Stimulated activated CD8-positive, alpha-beta memory T cell treated with anti-CD3 and anti-CD28 coated beads, Interleukin-4, amount 100 ng/mL, for 24 hours (primary cell): ENCODE measurements around the gene EEPD1.
A peak's percentile ranks its signal among the peaks of the same experiment; 100 is the strongest.

Experiments
- DNase-seq: peaks from one replicate; pipeline ENCODE4 v3.0.0-alpha.2; 2020; ENCODE audit warnings: low read depth

The EEPD1 gene

GRCh38 chr7:36280840-36281812 is 128.1 kb downstream of the EEPD1 start:
- no peak for DNase-seq

- DNase-seq: no peak
Observed at GRCh38 chr7:36281945-36282717, 129.1 kb downstream of the EEPD1 start.

- no peak for DNase-seq
Observed at GRCh38 chr7:36283181-36283580, 130.1 kb downstream of the EEPD1 start.

- DNase-seq: no peak
Observed at GRCh38 chr7:36283711-36284130, 130.7 kb downstream of the EEPD1 start.

GRCh38 chr7:36284456-36285090 is 131.5 kb downstream of the EEPD1 start:
- DNase-seq: no peak

GRCh38 chr7:36285276-36285675 is 132.2 kb downstream of the EEPD1 start:
- no peak for DNase-seq

- peak; percentile 24 for DNase-seq
Observed at GRCh38 chr7:36286226-36286625, 133.2 kb downstream of the EEPD1 start.

GRCh38 chr7:36286688-36287087 is 133.6 kb downstream of the EEPD1 start:
- DNase-seq: no peak

GRCh38 chr7:36287371-36288241 is 134.6 kb downstream of the EEPD1 start:
- no peak for DNase-seq

- no peak for DNase-seq
Observed at GRCh38 chr7:36288501-36288900, 135.4 kb downstream of the EEPD1 start.

GRCh38 chr7:36289833-36290661 is 137.0 kb downstream of the EEPD1 start:
- DNase-seq: no peak

- DNase-seq: peak; percentile 61
Observed at GRCh38 chr7:36291387-36292316, 138.6 kb downstream of the EEPD1 start.

- DNase-seq: no peak
Observed at GRCh38 chr7:36295090-36295489, 142.0 kb downstream of the EEPD1 start.

- DNase-seq: no peak
Observed at GRCh38 chr7:36296284-36296683, 143.2 kb downstream of the EEPD1 start.

- DNase-seq: no peak
Observed at GRCh38 chr7:36297364-36298009, 144.4 kb downstream of the EEPD1 start.

- DNase-seq: no peak
Observed at GRCh38 chr7:36298106-36298505, 145.1 kb downstream of the EEPD1 start.

- DNase-seq: no peak
Observed at GRCh38 chr7:36299223-36299774, 146.2 kb downstream of the EEPD1 start.

- no peak for DNase-seq
Observed at GRCh38 chr7:36299823-36300341, 146.8 kb downstream of the EEPD1 start.
